Keratinocyte (primary cell): ENCODE measurements around the gene ADAM12. TPM values are rescaled to one million over a fixed set of nuclear protein-coding genes. Genes with fewer than 3 reads are reported as not detected.

Experiments used
- DNase-seq: peaks from one replicate; pipeline ENCODE4 v3.0.0-alpha.2; 2011; ENCODE audit warnings: low read depth, missing footprints, low spot score
- FAIRE-seq: peaks from 2 replicates; lab custom pipeline; 2011; peaks lifted over from hg19 to GRCh38; lab: Jason Lieb, UNC
- H2AFZ ChIP-seq: 2 replicates; pipeline ENCODE4 v1.6.0; 2012; ENCODE audit warnings: low read length, control low read depth, inconsistent platforms; ENCODE audit not compliant: control insufficient read depth
- H3K27ac ChIP-seq: 2 replicates; pipeline ENCODE4 v1.5.1; 2011; ENCODE audit warnings: low read length; ENCODE audit not compliant: control insufficient read depth, insufficient read depth
- H3K27me3 ChIP-seq: 3 replicates; pipeline ENCODE4 v1.6.0; 2011; ENCODE audit warnings: low read length; ENCODE audit not compliant: control insufficient read depth, insufficient read depth; ENCODE audit errors: extremely low read depth
- H3K36me3 ChIP-seq, 2 experiments: 2 replicates in 1 of 2; 3 replicates in 1 of 2; pipeline ENCODE4 v1.5.1; 2011; ENCODE audit warnings: low read length in 2 of 2, mild to moderate bottlenecking in 1 of 2; ENCODE audit not compliant: control insufficient read depth in 2 of 2, insufficient read depth in 2 of 2; ENCODE audit errors: extremely low read depth in 1 of 2
- H3K4me1 ChIP-seq: 3 replicates; pipeline ENCODE4 v1.5.1; 2011; ENCODE audit warnings: low read length; ENCODE audit not compliant: control insufficient read depth, insufficient read depth; ENCODE audit errors: extremely low read depth
- H3K4me2 ChIP-seq: 3 replicates; pipeline ENCODE4 v1.6.0; 2011; ENCODE audit warnings: low read depth, low read length; ENCODE audit not compliant: control insufficient read depth, insufficient read depth; ENCODE audit errors: extremely low read depth
- H3K4me3 ChIP-seq, 3 experiments: fragments of 200-600 bp in 1 of 3; sonication (generic) in 1 of 3; 2 replicates in 2 of 3; 3 replicates in 1 of 3; pipeline ENCODE4 v1.5.1; 2011 to 2016; ENCODE audit warnings: low read length in 3 of 3, mild to moderate bottlenecking in 3 of 3, control low read depth in 2 of 3, inconsistent platforms in 1 of 3, low read depth in 1 of 3, mixed read lengths in 1 of 3, mixed run types in 1 of 3, moderate library complexity in 1 of 3; ENCODE audit not compliant: control insufficient read depth in 2 of 3, insufficient read depth in 2 of 3; ENCODE audit errors: extremely low read depth in 1 of 3
- H3K79me2 ChIP-seq: 2 replicates; pipeline ENCODE4 v1.6.0; 2012; ENCODE audit warnings: low read length; ENCODE audit not compliant: control insufficient read depth, insufficient read depth
- H3K9ac ChIP-seq: 3 replicates; pipeline ENCODE4 v1.6.0; 2011; ENCODE audit warnings: low read length; ENCODE audit not compliant: control insufficient read depth, insufficient read depth; ENCODE audit errors: extremely low read depth
- H3K9me1 ChIP-seq: 3 replicates; pipeline ENCODE4 v1.6.0; 2011; ENCODE audit warnings: low read length; ENCODE audit not compliant: control insufficient read depth, insufficient read depth; ENCODE audit errors: extremely low read depth
- H3K9me3 ChIP-seq: 2 replicates; pipeline ENCODE4 v1.5.1; 2012; ENCODE audit warnings: low read depth, low read length; ENCODE audit not compliant: control insufficient read depth
- H4K20me1 ChIP-seq: 3 replicates; pipeline ENCODE4 v1.6.0; 2011; ENCODE audit warnings: low read length; ENCODE audit not compliant: control insufficient read depth, insufficient read depth; ENCODE audit errors: extremely low read depth
- EZH2 ChIP-seq: IDR thresholded peaks from one replicate; pipeline ENCODE4 v1.6.1; 2012; ENCODE audit warnings: inconsistent platforms, mild to moderate bottlenecking, low read length, moderate library complexity
- dilution Hi-C: fragments of 300-500 bp; cut with MboI; formaldehyde crosslinking; loops from one replicate; pipeline ENCODE4 v1.7.0; 2020; ENCODE audit warnings: low sequenced_read_pairs; ENCODE audit not compliant: extremely low pct_ligation_motif_present
- polyA plus RNA-seq, 5 experiments: library from polyadenylated mRNA; depleted of rRNA in 3 of 5; stranded (reverse) in 3 of 5; stranded (forward) in 1 of 5; unstranded in 1 of 5; fragments of >200 nt; gene quantifications; 1 replicate in 1 of 5; 2 replicates in 3 of 5; 3 replicates in 1 of 5; pipeline versions ENCODE4 v1.2.1 to v1.2.3, GENCODE V29; 2011 to 2012; ENCODE audit warnings: missing spikeins in 2 of 5, low read depth in 1 of 5, low replicate concordance in 1 of 5
- TF ChIP-seq, protein P1 (sequence below), 3 experiments: IDR thresholded peaks in 1 of 3; conservative IDR thresholded peaks in 1 of 3; optimal IDR thresholded peaks in 1 of 3; 2 replicates in 2 of 3; 3 replicates in 1 of 3; pipeline versions ENCODE3 to v1.5.1; 2011; ENCODE audit warnings: low read length in 3 of 3, mild to moderate bottlenecking in 3 of 3, moderate library complexity in 2 of 3, control low read depth in 1 of 3, inconsistent platforms in 1 of 3; ENCODE audit not compliant: insufficient read depth in 2 of 3; ENCODE audit errors: extremely low read depth in 1 of 3

The ADAM12 gene
- polyA plus RNA-seq, 1 donor (not counting 4 experiments of a cell fraction or from before 2014, with no cell fraction given) = 0.07 TPM

DNA sequence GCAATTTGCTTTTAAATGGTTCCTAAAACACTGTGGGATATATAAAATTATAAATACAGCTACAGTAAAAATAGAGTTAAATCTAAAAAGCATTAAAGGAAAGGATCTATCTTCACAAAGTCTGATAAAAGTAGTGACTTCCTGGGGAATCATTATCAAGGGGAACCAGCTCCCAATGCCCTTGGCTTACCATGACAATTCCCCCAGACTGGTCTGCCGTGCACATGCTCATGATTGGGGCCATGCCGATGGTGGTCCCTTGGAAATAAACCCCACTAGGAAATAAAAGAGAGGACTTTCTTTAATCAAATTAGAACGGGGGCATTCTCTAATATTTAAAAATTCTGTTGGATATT lies 290.1 kb downstream of the ADAM12 start:
- no peak overlapping the region for H3K4me3 ChIP-seq
- no peaks in the 10 kb centered on the region for H3K79me2 ChIP-seq
- no peaks in the 10 kb centered on the region for H3K9me1 ChIP-seq
- H3K4me1 ChIP-seq = no peaks in the 10 kb centered on the region
- no peak for FAIRE-seq
- no peak overlapping the region for H3K27ac ChIP-seq
- H3K4me2 ChIP-seq = no peak overlapping the region
- no peak overlapping the region for H2AFZ ChIP-seq
- no peak for DNase-seq
- TF ChIP-seq, protein P1, sequence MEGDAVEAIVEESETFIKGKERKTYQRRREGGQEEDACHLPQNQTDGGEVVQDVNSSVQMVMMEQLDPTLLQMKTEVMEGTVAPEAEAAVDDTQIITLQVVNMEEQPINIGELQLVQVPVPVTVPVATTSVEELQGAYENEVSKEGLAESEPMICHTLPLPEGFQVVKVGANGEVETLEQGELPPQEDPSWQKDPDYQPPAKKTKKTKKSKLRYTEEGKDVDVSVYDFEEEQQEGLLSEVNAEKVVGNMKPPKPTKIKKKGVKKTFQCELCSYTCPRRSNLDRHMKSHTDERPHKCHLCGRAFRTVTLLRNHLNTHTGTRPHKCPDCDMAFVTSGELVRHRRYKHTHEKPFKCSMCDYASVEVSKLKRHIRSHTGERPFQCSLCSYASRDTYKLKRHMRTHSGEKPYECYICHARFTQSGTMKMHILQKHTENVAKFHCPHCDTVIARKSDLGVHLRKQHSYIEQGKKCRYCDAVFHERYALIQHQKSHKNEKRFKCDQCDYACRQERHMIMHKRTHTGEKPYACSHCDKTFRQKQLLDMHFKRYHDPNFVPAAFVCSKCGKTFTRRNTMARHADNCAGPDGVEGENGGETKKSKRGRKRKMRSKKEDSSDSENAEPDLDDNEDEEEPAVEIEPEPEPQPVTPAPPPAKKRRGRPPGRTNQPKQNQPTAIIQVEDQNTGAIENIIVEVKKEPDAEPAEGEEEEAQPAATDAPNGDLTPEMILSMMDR (optimal IDR thresholded peaks at IDR 0.05 in 1 of 3, IDR thresholded peaks at IDR 0.05 in 1 of 3, conservative IDR thresholded peaks at IDR 0.05 in 1 of 3; ENCODE audit: extremely low read depth in 1 of 3, insufficient read depth in 2 of 3, low read length in 3 of 3) = no peak
- no peak for TF ChIP-seq EZH2
- H3K36me3 ChIP-seq = no peaks in the 10 kb centered on the region
- H3K9me3 ChIP-seq = no peaks in the 10 kb centered on the region
- dilution Hi-C loops = no loop called here
- no peaks in the 10 kb centered on the region for H4K20me1 ChIP-seq
- H3K9ac ChIP-seq = no peak overlapping the region
- H3K27me3 ChIP-seq = no peaks in the 10 kb centered on the region

DNA sequence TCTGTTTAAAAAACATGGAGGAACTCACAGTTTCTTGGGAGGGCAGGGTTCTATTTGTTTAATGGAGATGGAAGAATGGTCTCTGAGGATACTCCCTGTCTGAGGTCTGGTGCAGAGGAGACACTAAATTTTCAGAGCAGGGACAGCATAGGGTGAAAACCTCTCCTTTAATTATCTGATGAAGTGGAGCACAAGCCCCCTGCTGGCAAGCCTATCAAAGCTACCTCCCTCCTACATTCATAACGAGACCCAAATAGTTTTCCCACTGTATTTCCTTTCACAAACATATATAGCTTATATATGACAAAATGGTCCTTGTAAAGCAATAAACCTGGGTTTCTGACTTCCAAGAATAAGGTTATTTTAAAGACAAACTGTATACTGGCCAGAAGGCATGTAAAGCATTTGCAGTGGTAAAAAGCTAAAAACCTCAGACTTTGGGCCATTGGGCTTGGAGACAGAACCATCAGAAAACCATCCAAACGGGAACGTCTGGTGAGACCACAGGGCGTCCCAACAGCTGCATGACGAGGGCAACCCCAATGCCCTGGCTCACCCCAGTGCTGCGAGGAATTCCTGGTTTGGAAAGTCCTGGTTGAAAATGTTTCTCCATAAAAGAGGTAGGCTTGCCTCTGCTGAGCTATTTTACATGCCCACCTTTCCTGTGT lies 290.6 kb downstream of the ADAM12 start:
- H3K4me3 ChIP-seq = no peak overlapping the region
- H3K79me2 ChIP-seq = no peaks in the 10 kb centered on the region
- no peaks in the 10 kb centered on the region for H3K27me3 ChIP-seq
- H3K4me2 ChIP-seq = no peak overlapping the region
- H2AFZ ChIP-seq = no peak overlapping the region
- TF ChIP-seq, protein P1 (optimal IDR thresholded peaks at IDR 0.05 in 1 of 3, IDR thresholded peaks at IDR 0.05 in 1 of 3, conservative IDR thresholded peaks at IDR 0.05 in 1 of 3; ENCODE audit: extremely low read depth in 1 of 3, insufficient read depth in 2 of 3, low read length in 3 of 3) = peak; percentile 19 to 47 (median 21)
- TF ChIP-seq EZH2 = no peak
- DNase-seq = no peak
- no peaks in the 10 kb centered on the region for H3K4me1 ChIP-seq
- no peak overlapping the region for H3K9ac ChIP-seq
- H3K27ac ChIP-seq = no peak overlapping the region
- no peaks in the 10 kb centered on the region for H3K9me3 ChIP-seq
- no peak for FAIRE-seq
- H3K9me1 ChIP-seq = no peaks in the 10 kb centered on the region
- no peaks in the 10 kb centered on the region for H3K36me3 ChIP-seq
- dilution Hi-C loops = no loop called here
- H4K20me1 ChIP-seq = no peaks in the 10 kb centered on the region
